Kidney epithelial cell (primary cell): ENCODE data around the gene GNAZ. TPM values are rescaled to one million over a fixed set of nuclear protein-coding genes. Genes with fewer than 3 reads are reported as not detected.

Experiments used
- DNase-seq: peaks from one replicate; pipeline ENCODE4 v3.0.0-alpha.2; 2010; ENCODE audit warnings: low read depth
- H3K27me3 ChIP-seq: 2 replicates; pipeline ENCODE4 v1.6.0; 2011; ENCODE audit warnings: low read length; ENCODE audit not compliant: control insufficient read depth, insufficient read depth
- H3K36me3 ChIP-seq: 2 replicates; pipeline ENCODE4 v1.5.1; 2011; ENCODE audit warnings: low read length; ENCODE audit not compliant: control insufficient read depth, insufficient read depth
- H3K4me3 ChIP-seq: 2 replicates; pipeline ENCODE4 v1.5.1; 2011; ENCODE audit warnings: low read depth, mild to moderate bottlenecking, control low read depth, low read length
- total RNA-seq: library from RNA; depleted of rRNA; stranded (reverse); fragments of >200 nt; gene quantifications from 2 replicates; pipeline ENCODE4 v1.2.3, GENCODE V29; 2015
- TF ChIP-seq, protein P1 (sequence below): IDR thresholded peaks from 2 replicates; pipeline ENCODE4 v1.5.1; 2011; ENCODE audit warnings: mild to moderate bottlenecking, moderate library complexity, low read length, control low read depth, inconsistent platforms; ENCODE audit not compliant: insufficient read depth, poor library complexity, severe bottlenecking

GNAZ gene
- total RNA-seq, 1 donor from 2014 or later: 9.2 TPM

GRCh38 chr22:23137905-23138561 is 67.7 kb downstream of the GNAZ start:
- H3K27me3 ChIP-seq: no peaks in the 10 kb centered on the region
- DNase-seq: no peak
- H3K4me3 ChIP-seq: no peak overlapping the region
- no peaks in the 10 kb centered on the region for H3K36me3 ChIP-seq
- TF ChIP-seq, protein P1, sequence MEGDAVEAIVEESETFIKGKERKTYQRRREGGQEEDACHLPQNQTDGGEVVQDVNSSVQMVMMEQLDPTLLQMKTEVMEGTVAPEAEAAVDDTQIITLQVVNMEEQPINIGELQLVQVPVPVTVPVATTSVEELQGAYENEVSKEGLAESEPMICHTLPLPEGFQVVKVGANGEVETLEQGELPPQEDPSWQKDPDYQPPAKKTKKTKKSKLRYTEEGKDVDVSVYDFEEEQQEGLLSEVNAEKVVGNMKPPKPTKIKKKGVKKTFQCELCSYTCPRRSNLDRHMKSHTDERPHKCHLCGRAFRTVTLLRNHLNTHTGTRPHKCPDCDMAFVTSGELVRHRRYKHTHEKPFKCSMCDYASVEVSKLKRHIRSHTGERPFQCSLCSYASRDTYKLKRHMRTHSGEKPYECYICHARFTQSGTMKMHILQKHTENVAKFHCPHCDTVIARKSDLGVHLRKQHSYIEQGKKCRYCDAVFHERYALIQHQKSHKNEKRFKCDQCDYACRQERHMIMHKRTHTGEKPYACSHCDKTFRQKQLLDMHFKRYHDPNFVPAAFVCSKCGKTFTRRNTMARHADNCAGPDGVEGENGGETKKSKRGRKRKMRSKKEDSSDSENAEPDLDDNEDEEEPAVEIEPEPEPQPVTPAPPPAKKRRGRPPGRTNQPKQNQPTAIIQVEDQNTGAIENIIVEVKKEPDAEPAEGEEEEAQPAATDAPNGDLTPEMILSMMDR: no peak

GRCh38 chr22:23138584-23139435 is 68.5 kb downstream of the GNAZ start:
- Histone ChIP-seq H3K36me3 (no peaks in the 10 kb centered on the region), H3K4me3 (no peak overlapping the region), H3K27me3 (no peaks in the 10 kb centered on the region)
- DNase-seq: no peak
- TF ChIP-seq, protein P1: no peak

- H3K36me3 ChIP-seq: no peaks in the 10 kb centered on the region
- DNase-seq: no peak
- TF ChIP-seq, protein P1: no peak
- H3K27me3 ChIP-seq: no peaks in the 10 kb centered on the region
- no peak overlapping the region for H3K4me3 ChIP-seq
Measured at GRCh38 chr22:23140385-23140784, 70.1 kb downstream of the GNAZ start.

DNA sequence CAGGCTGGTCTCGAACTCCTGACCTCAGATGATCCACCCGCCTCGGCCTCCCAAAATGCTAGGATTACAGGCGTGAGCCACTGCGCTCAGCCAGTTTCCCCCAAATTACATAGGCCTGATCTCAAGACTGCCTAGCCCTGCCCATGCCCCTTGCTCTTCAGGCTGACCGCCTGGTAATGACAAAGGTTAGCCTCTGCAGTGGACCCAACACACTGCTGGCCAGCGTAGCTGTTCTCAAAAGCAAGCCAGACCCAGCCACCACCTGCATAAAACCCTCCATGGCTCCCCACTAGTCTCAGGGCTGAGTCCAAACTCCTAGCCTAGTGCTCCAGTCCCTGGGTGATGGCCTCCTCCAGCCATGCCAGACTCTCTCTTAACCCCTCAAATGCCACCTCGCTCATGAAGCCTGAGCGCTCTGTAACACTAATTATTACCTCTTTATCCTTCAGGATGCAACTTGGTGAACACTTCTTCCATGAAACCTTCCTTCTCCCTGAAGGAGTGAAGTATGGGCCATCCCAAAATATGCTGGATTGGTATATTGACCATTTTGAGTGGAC is 72.3 kb downstream of the GNAZ start:
- DNase-seq: no peak
- no peaks in the 10 kb centered on the region for H3K27me3 ChIP-seq
- TF ChIP-seq, protein P1: no peak
- H3K4me3 ChIP-seq: no peak overlapping the region
- no peaks in the 10 kb centered on the region for H3K36me3 ChIP-seq

GRCh38 chr22:23143119-23143518 is 72.8 kb downstream of the GNAZ start:
- TF ChIP-seq, protein P1: no peak
- H3K4me3 ChIP-seq: no peak overlapping the region
- no peak for DNase-seq
- H3K36me3 ChIP-seq: no peaks in the 10 kb centered on the region
- H3K27me3 ChIP-seq: no peaks in the 10 kb centered on the region
